Stimulated activated naive CD4-positive, alpha-beta T cell treated with Interleukin-2 at 50 U/mL for 16 hours (primary cell): ENCODE results near the gene PIGK.
"Not testable (repeated sequence)": the region's sequence is repeated elsewhere in the genome, so short reads cannot be mapped to it uniquely, and the experiment has no call there.

Experiments used
- DNase-seq: peaks from one replicate; lab custom pipeline; 2025; lab: John Stamatoyannopoulos, UW

PIGK gene

DNA sequence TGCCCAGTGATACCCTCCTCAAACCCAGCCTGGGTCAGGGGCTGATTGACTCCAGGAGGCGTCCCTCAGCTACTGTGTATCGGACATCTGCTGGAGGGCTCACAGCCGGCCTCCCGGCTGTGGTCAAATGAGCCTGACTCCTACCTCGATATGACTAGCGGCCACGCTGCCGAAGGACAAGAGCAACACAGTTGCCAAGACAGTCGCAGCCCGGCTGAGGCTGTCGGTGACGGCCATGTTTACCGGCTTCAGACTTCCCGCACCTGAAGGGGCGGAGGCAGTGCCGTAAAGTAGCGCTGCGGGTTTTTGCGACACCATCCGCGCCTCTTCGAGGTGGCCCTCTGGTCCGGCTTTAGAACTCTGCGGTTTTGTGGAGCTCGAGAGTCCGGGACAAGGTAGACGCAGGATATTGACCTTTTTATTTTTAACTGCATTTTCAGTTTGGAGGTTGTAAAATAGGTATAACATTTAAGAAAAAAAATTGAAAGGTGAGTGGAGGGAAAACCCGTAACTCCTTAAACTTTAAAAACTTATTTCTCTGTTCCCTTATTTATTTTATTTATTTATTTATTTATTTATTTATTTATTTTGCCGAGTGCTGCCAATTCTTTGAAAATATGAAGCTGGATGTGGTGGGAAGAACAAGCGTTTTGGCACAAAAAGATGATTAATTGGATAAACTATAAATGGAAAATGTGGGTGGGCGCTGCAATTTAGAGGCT lies at the start of gene PIGK:
Gene PIGK (minus strand): TSS at position 265 of the 722 bp plus-strand sequence. CDS start 28 bp downstream, at position 237.
- peak; percentile 83 for DNase-seq

DNA sequence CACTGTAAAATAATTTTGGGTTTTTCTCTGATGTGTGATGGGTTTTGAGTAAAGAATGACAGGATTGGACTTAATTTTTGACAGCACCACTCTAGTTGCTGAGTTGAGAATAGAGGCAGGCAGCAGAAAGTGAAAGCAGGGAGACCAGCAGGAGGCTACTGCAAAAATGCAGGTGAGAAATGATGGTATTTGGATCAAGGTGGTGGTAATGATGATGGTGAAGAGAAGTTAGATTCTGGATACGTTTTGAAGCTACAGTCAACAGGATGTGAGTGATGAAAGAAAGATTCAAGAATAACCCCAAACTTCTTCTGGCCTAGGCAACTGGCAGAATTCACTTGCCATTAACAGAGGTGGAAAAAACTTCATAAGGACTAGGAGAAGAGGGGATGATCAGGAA lies 47.8 kb upstream of the PIGK start:
- no peak for DNase-seq

DNA sequence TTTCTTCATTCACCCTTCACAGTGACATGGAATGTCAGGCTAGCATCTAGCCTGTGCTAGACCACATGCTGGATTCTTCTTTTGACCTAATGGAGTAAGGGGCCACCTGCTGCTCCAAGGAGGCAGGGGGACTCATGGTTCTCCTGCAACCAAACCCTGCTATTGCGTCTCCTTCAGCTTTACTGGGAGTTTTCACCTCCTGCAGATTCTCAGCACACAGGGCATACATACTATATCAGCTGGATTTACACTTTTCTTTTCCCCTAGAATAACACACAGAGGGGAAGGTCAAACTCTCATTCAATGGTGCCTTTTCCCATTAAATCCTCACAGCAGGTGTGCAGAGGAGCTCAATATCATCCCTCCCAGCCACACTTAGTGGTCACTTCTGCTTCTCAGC lies 46.0 kb upstream of the PIGK start:
- DNase-seq, result no peak

DNA sequence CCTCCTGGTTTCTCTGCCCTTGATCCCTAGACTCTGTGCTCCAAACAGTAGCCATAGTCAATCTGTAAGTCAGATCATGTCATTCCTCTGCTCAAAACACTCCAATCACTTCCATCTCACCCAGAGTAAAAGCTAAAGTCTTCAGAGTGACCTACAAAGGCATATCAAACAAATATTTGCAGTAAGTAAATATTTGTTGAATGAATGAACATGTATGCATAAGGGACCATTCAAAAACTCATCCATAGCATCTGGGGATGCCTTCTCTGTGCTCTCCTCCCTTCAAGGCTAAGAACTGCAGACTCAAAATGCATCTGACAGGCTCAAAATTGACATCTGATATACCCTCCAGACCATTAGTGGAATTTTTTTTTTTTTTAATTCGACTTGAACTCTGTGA lies 44.5 kb upstream of the PIGK start:
- no peak for DNase-seq

DNA sequence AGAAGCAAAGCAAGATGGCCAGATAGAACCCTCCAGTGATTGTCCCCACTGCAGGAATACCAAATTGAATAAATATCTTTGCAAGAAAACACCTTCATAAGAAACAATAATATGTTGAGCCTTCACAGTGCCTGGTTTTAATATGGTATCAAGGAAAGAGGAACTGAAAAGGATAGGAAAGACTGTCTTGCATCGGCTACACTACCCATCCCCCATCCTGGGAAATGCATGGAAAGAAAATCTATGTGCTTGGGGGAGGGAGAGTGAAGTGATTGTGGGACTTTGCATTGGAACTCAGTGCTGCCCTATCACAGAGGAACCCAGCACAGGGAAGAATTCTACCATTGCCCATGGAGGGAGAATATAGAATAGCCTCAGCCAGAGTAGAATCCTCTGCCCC lies 34.0 kb upstream of the PIGK start:
- no peak for DNase-seq

DNA sequence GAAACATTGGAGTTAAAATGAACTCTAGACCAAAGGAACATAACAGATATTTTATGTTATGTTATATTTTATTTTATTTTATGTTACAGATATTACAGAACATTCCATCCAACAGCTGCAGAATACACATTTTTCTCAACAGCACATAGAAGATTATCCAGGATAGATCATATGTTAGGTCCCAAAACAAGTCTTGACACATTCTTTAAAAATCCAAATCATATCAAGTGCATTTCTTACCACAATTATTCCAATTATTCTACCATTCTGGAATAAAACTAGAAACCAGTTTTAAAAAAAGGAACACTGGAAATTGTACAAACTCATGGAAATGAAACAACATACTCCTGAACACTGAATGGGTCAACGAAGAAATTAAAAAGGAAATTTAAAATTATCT lies 30.9 kb upstream of the PIGK start:
- DNase-seq, result no peak

DNA sequence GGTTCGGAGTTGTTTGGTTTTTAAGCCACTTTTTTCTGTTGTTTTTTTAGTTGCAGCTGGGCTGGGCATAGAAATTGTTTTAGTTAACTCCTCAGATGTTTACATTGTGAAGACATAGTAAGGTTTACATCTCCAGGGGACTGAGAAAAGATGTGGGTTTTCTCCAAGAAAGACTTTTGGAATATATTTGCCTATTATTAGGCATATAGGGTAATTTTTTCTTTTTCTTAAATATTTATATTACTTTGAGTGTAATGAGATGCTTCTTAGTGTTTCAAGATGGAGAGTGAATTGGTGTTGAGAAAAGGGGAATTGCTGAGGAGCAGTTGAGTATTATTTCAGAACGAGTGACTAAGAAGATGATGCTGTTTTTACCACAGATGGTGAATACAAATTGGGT lies 26.6 kb upstream of the PIGK start:
- DNase-seq, result no peak

DNA sequence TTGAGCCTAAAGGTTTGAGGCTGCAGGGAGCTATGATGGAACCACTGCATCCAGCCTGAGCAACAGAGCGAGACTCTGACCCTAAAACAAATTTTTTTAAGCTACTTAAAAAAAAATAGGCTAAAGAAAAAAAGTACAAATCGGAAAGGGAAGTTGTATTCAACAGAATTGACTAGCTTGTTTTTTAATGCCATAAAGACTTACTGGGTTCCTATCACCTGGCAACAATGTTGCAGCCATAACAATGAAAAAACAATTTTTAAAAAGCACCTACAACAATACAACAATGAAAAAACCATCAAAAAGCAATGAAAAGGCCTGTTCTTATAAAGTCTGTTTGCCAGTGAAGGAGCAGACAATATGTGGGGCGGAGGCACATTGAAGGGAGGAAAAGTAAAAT lies 20.1 kb upstream of the PIGK start:
- no peak for DNase-seq

DNA sequence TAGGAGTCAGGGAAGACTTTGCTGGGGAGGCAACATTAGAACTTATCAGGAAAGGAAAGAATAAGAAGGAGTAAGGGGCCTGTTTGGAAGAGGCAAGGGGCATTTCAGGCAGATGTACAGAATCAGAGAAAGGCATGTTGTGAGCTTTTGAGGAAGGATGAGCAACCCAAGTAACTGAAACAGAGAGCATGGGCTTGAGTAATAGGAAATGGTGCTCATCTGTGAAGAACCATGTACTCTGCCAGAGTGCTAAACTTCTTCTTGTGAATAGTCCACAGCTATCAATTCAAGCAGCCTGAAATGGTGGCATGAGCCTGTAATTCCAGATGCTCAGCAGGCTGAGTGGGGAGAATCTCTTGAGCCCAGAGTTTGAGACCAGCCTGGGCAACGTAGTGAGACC lies 19.2 kb upstream of the PIGK start:
- no peak for DNase-seq

DNA sequence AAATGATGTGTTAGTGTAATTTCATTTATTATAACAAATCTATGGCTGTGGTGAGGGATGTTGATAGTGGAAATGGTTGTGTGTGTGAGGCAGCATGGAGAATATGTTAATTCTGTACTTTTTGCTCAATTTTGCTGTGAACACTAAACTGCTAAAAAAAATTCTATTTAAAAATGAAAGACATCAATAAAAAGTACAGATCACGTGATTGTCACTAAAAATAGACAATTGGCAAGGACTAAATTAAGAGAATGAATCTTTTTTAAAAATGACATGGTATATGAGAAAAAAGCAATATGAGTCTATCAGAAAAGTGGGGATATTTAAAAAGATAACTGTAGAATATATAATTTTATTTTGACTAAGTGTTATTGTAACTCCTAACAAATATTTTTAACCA lies 15.7 kb upstream of the PIGK start:
- no peak for DNase-seq

DNA sequence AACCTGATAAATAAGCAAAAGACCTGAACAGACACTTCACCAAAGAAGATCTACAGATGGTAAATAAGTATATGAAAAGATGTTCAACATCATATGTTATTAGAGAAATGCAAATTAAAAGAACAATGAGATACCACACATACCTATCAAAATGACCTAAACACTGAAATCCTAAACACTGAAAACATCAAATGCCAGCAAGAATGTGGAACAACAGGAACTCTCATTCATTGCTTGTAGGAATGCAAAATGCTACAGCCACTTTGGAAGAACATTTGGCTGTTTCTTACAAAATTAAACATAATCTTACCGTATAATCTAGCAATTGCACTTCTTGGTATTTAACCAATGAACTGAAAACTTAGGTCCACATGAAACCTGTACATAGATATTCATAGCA lies 14.9 kb upstream of the PIGK start:
- DNase-seq, result no peak

DNA sequence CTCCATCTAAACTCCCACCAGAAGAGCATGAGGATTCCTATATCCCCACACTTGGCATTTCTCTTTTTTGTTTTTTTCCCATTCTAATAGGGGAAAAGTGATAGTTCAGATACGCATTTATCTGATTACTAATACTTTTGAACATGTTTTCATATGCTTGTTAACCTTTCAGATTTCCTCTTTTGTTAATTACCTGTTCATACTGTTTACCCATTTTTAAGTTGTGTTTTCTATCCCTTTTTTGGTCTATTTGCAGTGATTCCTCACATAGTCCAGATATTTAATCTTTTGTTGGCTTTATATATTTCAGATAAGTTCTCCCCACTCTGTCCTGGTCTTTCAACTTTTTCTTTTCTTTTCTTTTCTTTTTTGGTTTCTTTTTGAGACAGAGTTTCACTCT lies 13.6 kb upstream of the PIGK start:
- DNase-seq, result no peak

DNA sequence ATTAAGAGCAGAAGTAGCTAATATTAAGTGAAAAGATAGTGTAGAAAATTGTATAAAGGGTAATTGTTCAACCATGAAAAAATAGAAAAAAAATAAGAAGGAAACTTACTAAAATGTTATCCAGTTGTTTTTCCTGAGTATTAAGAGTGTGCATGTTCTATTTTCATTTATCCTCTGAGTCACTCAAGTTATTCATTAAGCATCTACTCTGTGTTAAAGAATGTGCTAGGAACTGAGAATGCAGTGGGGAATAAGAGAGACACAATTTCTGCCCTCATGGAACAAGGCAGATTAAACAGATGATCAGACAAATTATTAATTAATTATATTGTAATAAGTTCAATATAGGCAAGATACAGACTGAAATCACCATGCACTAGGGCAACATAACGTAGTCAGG lies 10.8 kb upstream of the PIGK start:
- no peak for DNase-seq

DNA sequence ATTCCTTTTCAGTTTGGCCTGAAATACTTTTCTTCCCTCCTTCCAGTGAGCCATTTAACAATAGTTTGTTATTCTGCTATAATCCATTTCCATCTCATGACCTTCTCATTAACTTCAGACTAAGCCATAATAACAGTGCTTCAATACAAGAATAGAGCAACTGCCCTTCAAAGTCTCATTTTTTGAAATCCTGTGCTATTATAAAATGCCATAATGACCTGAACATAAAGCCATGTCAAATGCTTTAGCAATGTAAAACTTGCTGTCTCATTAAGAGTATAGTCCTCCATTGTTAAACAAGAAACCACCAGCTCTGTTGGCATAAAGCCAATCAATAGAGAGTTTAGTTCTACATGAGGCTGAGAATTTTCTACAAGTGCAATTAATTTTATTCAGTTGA lies 9.6 kb upstream of the PIGK start:
- no peak for DNase-seq

DNA sequence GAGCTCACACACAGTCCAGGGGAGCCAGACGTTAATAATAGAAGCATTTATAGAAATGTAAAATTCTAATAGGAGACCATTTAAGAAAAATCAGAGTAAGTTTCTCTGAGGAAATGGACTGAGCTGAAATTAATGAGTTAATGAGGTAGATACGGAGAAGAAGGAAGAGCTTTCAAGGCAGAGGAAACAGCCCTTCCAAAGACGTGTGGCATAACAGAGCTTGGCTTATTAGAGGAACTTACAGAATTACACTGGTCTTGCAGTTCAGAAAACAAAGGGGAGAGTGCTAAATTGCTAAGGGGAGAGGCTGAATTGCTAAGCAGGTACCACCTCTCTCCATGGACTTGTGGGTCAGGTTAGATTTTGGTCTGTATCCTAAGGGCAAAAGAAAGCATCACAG lies 8.2 kb upstream of the PIGK start:
- DNase-seq, result no peak

DNA sequence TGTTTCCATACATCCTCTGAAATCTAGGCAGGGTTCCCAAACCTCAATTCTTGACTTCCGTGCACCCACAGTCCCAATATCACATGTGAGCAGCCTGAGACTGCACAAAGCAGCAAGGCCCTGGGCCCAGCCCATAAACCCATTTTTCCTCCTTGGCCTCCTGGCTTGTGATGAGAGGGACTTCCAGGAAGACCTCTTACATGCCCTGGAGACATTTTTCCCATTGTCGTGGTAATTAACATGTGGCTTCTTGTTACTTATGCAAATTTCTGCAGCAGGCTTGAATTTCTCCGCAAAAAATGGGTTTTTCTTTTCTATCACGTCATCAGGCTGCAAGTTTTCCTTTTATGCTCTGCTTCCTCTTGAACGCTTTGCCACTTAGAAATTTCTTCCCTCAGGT lies 3.3 kb upstream of the PIGK start:
- no peak for DNase-seq

DNA sequence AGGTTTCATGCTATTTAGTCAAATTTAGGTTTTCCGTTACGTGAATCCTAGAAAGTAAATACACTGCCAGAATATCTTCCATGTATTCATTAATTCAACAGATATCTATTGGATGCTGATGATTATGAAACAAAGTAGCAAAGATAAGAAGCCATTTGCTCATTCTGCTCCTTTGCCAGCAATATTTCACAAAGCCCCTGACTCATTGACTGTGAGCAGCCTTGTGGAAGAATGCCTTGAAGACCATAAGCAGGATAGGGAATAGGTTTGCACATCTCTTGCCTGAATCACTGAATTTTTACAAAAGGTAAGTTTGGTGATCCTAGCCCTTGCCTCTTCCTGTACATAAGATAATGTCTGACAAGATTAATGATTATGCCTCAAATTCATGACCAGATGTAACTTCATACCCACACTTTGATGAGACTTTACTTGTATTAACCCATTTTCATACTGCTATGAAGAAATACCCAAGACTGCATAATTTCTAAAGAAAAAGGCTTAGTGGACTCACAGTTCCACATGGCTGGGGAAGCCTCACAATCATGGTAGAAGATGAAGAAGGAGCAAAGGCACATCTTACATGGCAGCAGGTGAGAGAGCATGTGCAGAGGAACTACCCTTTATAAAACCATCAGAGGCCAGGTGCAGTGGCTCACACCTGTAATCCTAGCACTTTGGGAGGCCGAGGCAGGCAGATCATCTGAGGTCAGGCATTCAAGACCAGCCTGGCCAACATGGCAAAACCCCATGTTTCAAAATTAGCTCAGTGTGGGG lies 1.6 kb upstream of the PIGK start:
- no peak for DNase-seq

DNA sequence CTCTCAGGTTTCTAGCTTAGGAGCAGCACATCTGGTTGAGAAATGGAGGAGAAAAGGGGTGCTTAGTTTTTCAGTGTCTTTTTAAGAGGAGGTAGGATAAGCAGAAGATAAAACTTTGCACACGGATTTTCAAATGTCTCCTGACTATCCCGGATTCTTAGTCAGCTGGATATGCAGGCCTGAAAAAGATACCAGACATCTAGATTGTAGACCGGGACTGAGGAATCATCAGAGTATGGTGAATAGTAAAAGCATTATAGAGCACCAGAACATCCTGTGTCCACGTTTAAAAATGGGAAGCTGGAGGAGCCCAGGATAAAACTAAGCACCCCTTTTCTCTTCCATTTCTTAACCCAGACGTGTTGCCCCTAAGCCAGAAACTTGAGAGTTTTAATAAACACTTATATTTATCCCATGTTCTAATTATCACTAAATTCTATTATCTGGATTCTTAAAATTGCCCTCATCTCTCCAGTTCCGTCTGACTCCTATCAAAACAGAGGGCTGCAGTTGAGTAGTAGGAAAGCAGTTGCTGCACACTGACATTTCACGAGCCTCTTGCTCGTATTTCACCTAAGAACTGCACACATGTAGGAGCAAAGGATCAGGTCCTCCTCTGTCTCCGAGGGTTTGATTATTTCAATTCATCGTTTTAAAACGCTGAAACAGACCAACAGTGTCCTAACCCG lies 609 bp downstream of the PIGK start:
- DNase-seq, result no peak

DNA sequence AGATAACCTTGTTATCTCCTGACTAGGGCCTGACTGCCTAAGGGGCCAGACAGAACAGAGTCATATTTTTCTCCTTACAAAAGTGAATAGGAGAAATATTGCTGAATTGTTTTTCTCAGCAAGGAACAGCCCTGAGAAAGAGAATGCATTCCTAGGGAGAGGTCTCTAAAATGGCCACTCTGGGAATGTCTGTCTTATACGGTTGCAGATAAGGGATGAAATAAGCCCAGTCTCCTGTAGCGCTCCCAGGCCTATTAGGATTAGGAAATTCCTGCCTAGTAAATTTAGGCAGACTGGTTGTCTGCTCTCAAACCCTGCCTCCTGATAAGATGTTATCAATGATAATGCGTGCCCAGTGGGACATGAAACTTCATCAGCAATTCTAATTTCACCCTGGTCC lies 15.2 kb downstream of the PIGK start:
- DNase-seq, result not testable (repeated sequence)

DNA sequence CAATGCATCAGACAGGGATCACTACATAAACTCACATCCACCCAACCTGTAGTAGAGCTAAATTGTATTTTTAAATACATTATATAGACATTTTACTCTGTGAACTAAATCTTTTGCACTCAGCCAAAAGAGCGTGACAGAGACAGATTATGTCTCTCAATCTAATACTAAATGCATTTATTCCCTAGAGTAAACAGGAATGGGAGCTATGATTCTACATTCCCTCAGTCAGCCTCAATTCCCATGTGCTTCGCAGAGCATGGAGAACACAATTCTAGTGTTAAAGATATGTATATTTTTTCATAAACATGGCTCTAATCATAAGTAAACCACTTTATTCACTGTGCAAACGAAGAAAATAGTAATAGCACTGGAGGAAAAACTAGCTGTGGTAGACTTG lies 16.5 kb downstream of the PIGK start:
- no peak for DNase-seq

DNA sequence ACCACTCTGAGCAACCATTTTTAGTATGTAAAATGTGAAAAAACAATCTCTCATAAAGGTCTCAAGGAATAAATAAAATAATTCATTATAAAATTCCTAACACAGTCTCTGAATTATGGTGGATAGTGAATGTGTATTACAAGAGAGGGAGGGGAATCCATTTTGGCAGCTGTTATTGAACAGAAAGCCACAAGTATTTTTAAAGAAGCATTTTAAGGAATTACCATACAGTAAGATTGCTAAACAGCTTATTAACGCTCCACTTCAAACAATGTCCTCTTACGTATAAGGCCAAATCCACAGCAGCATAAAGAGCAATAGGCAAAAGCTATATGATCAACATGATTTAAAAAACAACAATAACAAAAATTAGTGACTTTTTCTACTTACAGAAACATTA lies 18.4 kb downstream of the PIGK start:
- DNase-seq, result no peak

DNA sequence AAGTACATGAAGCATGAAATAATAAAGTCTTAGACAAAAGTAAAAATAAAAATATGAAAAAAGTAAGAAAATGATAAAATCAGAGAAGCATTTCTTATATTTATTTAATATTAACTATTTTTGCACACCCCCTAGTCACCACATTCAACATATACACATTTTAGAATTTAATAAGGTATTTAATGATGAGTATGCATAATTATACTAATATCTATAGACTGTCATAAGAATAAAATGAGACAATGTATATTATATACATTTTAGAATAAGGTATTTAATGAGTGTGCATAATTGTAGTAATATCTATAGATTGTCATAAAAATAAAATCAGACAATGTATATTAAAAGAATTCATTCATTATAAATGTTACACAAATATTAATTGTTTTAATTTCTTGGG lies 18.9 kb downstream of the PIGK start:
- no peak for DNase-seq

DNA sequence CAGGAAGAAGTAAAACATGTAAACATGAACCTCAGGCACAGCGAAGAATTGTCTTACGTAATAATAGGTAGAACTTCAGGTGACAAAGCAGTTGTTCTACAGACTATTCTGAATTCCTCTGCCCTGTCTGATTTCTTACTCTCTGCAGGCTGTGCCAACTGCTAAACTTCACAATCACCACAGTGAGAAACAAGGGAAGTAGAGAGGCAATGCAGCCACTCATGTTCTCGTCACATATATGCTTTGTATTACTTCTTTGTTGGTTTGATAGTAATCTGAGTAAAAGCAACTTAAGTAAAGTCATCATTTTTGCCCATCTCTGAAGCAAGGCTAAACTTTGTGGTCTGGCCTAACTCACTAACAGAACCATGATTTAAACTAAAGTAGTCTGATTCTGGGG lies 21.9 kb downstream of the PIGK start:
- no peak for DNase-seq
